Liver (tissue), 3 donors: ENCODE measurements around the gene ANKRD11.
"Not testable (repeated sequence)": the region's sequence is repeated elsewhere in the genome, so short reads cannot be mapped to it uniquely, and the experiment has no call there.

ENCODE experiments used
- JUND ChIP-seq, 2 donors: IDR thresholded peaks; 2 replicates each; pipeline ENCODE4 v1.6.1; 2016; ENCODE audit warnings: antibody characterized with exemption in 2 of 2
- RAD21 ChIP-seq, 2 donors: IDR thresholded peaks; 2 replicates each; pipeline ENCODE4 v1.6.1; 2016; ENCODE audit warnings: antibody characterized with exemption in 2 of 2, mild to moderate bottlenecking in 2 of 2
- SP1 ChIP-seq: IDR thresholded peaks from 2 replicates; pipeline ENCODE4 v1.6.1; 2018; ENCODE audit warnings: antibody characterized with exemption, mild to moderate bottlenecking
- TAF1 ChIP-seq: conservative IDR thresholded peaks from 2 replicates; pipeline ENCODE4 v1.6.1; 2016; ENCODE audit warnings: antibody characterized with exemption, mild to moderate bottlenecking
- TF ChIP-seq, protein P1 (sequence below): fragments of 150-350 bp; IDR thresholded peaks from 2 replicates; pipeline ENCODE4 v1.5.1; 2017; ENCODE audit warnings: improper control_type of control experiment, low read depth, low read length; ENCODE audit not compliant: missing input control
- TF ChIP-seq, protein P2 (sequence below): IDR thresholded peaks from 2 replicates; pipeline ENCODE4 v1.6.1; 2016; ENCODE audit warnings: antibody characterized with exemption, mild to moderate bottlenecking
- donor health status: healthy.
- donor health status: healthy.

DNA sequence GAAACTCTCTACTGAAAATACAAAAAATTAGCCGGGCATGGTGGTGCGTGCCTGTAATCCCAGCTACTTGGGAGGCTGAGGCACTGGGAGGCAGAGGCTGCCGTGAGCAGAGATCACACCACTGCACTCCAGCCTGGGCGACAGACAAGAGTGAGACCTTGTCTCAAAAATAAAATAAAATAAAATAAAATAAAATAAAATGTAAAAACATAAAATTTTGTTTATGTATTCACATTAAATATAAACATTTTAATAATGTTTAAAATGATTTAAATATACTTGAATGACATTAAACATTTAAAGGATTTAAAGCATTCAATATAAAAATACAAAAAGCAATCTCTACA, 160.6 kb downstream of the ANKRD11 start:
- TF ChIP-seq, protein P1, sequence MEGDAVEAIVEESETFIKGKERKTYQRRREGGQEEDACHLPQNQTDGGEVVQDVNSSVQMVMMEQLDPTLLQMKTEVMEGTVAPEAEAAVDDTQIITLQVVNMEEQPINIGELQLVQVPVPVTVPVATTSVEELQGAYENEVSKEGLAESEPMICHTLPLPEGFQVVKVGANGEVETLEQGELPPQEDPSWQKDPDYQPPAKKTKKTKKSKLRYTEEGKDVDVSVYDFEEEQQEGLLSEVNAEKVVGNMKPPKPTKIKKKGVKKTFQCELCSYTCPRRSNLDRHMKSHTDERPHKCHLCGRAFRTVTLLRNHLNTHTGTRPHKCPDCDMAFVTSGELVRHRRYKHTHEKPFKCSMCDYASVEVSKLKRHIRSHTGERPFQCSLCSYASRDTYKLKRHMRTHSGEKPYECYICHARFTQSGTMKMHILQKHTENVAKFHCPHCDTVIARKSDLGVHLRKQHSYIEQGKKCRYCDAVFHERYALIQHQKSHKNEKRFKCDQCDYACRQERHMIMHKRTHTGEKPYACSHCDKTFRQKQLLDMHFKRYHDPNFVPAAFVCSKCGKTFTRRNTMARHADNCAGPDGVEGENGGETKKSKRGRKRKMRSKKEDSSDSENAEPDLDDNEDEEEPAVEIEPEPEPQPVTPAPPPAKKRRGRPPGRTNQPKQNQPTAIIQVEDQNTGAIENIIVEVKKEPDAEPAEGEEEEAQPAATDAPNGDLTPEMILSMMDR, result not testable (repeated sequence)
- TF ChIP-seq SP1; TAF1; RAD21 (IDR thresholded peaks at IDR 0.05); JUND (IDR thresholded peaks at IDR 0.05): not testable (repeated sequence)
- TF ChIP-seq, protein P2, sequence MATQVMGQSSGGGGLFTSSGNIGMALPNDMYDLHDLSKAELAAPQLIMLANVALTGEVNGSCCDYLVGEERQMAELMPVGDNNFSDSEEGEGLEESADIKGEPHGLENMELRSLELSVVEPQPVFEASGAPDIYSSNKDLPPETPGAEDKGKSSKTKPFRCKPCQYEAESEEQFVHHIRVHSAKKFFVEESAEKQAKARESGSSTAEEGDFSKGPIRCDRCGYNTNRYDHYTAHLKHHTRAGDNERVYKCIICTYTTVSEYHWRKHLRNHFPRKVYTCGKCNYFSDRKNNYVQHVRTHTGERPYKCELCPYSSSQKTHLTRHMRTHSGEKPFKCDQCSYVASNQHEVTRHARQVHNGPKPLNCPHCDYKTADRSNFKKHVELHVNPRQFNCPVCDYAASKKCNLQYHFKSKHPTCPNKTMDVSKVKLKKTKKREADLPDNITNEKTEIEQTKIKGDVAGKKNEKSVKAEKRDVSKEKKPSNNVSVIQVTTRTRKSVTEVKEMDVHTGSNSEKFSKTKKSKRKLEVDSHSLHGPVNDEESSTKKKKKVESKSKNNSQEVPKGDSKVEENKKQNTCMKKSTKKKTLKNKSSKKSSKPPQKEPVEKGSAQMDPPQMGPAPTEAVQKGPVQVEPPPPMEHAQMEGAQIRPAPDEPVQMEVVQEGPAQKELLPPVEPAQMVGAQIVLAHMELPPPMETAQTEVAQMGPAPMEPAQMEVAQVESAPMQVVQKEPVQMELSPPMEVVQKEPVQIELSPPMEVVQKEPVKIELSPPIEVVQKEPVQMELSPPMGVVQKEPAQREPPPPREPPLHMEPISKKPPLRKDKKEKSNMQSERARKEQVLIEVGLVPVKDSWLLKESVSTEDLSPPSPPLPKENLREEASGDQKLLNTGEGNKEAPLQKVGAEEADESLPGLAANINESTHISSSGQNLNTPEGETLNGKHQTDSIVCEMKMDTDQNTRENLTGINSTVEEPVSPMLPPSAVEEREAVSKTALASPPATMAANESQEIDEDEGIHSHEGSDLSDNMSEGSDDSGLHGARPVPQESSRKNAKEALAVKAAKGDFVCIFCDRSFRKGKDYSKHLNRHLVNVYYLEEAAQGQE, result not testable (repeated sequence)
